Hematopoietic multipotent progenitor cell (in vitro differentiated cells): Measurements from ENCODE around the gene TAF4. TPM values are rescaled to one million over a fixed set of nuclear protein-coding genes. Genes with fewer than 3 reads are reported as not detected.
"Not testable (repeated sequence)": the region's sequence is repeated elsewhere in the genome, so short reads cannot be mapped to it uniquely, and the experiment has no call there.

Source experiments
- DNase-seq, 3 donors: peaks; one replicate each; pipeline ENCODE4 v3.0.0-alpha.2; 2011 to 2015; ENCODE audit warnings: low read depth in 2 of 3, low spot score in 2 of 3
- total RNA-seq: library from RNA; depleted of rRNA; stranded (reverse); fragments of >200 nt; gene quantifications from one replicate; pipeline ENCODE4 v1.2.3, GENCODE V29; 2012

The TAF4 gene
- total RNA-seq = 9.7 TPM

GRCh38 chr20:62065674-62066338 is at the start of gene TAF4:
TSS of gene TAF4 (minus strand) at chr20:62065881. CDS start at chr20:62065810, 71 bp downstream.
- peak; percentile 57 to 77 (median 65) for DNase-seq

DNA sequence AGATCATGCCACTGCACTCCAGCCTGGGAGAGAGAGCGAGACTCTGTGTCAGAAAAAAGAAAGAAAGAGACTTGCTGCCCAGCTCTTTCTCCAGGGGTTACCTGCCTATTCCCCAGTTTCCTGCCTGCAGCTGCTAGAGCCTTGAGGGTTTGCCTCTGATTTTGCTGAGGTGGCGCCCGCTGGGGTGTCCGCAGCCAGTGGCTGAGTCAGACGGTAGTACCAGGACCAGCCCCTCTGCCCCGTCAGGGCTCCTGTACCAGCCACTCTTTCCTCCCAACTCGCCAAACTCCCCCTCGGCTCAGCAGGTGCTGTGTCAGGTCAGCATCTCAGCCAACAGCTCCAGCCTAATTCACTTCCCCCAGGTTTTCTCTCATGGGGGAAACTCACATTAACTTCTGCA is 49.2 kb upstream of the TAF4 start:
- no peak for DNase-seq

- no peak for DNase-seq
These were observed 46.7 kb upstream of the TAF4 start for GRCh38 chr20:62112368-62112767.

GRCh38 chr20:62111148-62111547 is 45.5 kb upstream of the TAF4 start:
- peak in 1 of 3 donors; percentile 24 for DNase-seq

DNA sequence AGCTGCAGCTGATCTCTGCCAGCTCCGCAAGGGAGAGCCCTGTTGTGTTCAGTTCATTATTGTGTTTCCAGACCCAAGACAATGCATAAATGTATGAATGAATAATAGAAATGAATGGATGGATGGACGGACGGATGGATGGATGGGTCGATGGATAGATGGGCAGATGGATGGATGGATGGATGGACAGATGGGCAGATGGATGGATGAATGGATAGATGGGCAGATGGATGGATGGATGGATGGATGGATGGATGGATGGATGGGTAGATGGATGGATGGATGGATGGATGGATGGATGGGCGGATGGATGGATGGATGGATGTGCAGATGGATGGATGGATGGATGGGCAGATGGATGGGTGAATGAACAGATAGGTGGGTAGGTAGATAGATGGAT is 39.9 kb upstream of the TAF4 start:
- DNase-seq = no peak

- no peak for DNase-seq
These were observed 39.2 kb upstream of the TAF4 start for GRCh38 chr20:62104791-62105345.

DNA sequence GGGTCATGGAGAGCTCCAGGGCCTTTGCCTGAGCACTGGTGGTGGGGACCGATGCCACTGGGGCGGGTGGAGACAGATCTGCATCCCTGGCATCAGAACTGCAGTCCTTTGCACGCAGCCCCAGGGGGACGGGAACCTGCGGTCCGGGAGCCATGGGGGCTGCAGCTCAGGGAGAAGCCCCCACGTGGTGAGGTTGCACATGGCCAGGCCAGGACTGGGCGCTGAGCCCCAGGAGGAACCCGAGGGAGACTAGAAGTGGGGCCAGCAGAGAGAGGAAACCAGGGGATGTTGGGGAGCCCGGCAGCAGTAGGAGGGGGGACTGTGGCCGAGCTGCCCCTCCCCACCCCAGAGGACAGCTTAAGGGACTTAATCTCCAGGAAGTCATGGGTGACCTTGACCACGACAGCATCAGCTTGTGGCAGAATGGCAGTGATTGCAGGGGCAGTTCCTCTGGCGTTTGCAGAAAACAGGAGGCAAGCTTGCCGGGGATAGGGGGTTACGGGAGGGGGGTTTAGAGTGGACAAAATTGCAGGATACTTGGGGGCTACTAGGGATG is 38.6 kb upstream of the TAF4 start:
- DNase-seq = no peak

- no peak for DNase-seq
These were observed 38.0 kb upstream of the TAF4 start for GRCh38 chr20:62103508-62104233.

GRCh38 chr20:62101078-62101477 is 35.4 kb upstream of the TAF4 start:
- DNase-seq = no peak

GRCh38 chr20:62097881-62098407 is 32.3 kb upstream of the TAF4 start:
- DNase-seq = no peak

DNA sequence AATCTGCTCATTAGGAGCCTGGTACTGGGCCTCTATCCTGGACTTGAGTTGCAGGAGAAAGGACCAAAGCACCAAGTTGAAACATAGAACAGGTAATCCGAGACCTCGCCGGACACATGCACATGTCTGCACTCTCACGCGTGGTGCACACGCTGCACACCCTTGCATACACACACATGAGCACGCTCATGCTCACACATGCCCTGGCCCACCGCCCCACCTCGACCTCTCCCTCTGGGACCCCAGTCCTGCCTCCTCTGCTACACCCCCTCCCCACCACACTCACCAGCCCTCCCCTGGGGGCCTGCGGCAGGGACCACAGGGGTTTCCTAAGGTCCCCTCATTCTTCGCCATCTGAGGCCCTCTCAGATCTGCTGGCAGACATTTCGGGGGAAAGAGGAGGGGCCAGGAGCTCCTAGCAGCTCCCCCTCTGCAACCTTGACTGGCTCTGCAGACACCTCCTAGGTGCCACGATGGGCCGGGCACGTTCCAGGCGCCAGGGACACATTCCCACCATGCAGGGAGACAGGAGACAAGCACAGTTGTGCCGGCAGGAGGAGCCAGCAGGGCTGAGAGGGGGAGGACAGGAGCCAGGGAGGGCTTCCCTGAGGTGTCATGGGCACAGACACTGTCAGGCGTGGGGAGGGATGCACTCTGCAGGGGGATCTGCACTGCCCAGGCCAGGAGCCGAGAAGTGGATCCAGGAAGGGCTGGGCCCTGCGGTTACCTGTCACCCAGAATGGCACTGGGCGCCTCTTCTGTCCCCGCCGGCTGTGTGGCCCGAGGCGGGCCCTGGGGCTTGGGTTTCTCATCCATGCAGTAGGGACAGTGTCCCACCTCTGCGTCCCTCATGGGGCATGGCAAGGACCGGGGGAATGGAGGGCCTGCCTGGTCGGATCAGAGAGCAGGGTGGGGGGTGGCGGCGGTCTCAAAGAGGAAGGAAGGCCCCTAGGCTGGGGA is 31.0 kb upstream of the TAF4 start:
- DNase-seq = no peak

DNA sequence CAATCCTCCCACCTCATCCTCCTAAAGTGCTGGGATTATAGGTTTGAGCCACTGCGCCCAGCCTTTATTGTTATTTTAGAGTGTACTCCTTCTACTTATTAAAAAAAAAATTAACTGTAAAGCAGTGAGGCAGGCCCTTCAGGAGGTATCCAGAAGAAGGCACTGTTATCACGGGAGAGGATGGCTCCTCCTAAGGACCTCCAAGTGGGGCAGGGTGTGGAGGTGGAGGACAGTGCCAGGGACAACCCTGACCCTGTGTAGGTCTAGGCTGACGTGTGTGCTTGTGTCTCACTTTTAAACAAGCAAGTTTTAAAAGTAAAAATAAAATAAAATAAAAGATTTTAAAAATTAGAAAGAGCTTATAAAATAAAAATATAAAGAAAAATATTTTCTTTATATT is 23.7 kb upstream of the TAF4 start:
- no peak for DNase-seq

DNA sequence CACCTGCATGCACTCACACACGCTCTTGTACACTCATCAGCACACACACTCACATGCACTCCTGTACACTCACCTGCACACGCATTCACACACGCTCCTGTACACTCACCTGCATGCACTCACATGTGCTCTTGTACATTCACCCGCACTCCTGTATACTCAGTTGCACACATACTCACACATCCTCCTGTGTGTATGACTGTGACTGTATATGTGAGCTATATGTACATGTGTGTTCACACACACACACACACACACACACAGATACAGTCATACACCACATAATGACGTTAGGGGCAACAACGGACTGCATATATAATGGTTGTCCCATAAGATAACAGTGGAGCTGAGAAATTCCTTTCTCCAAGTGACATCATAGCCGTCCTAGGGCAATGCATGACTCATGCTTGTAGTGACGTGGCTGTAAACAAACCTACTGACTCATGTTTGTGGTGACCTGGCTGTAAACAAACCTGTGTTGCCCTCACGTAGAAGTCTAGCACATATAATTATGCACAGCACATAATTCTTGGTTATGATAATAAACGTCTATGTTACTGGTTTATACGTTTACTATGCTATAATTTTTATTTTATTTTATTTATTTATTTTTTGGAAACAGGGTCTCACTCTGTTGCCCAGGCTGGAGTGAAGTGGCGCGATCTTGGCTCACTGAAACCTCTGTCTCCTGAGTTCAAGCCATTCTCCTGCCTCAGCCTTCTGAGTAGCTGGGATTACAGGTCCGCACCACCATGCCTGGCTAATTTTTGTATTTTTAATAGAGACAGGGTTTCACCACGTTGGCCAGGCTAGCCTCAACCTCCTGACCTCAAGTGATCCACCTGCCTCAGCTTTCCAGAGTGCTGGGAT is 22.8 kb upstream of the TAF4 start:
- peak in 1 of 3 donors; percentile 22 for DNase-seq

DNA sequence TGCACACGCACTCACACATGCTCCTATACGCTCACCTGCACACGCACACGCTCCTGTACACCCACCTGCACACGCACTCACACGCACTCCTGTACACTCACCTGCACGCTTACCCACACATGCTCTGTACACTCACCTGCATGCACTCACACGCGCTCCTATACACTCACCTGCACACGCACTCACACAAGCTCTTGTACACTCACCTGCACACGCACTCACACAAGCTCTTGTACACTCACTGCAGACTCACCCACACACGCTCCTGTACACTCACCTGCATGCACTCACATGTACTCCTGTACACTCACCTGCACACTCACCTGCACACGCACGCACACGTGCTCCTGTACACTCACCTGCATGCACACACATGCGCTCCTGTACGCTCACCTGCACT is 22.0 kb upstream of the TAF4 start:
- no peak for DNase-seq

- no peak for DNase-seq
These were observed 21.5 kb upstream of the TAF4 start for GRCh38 chr20:62087227-62087626.

GRCh38 chr20:62085206-62085605 is 19.5 kb upstream of the TAF4 start:
- DNase-seq = no peak

GRCh38 chr20:62084224-62084623 is 18.5 kb upstream of the TAF4 start:
- not testable (repeated sequence) for DNase-seq

GRCh38 chr20:62083312-62083711 is 17.6 kb upstream of the TAF4 start:
- DNase-seq = no peak

DNA sequence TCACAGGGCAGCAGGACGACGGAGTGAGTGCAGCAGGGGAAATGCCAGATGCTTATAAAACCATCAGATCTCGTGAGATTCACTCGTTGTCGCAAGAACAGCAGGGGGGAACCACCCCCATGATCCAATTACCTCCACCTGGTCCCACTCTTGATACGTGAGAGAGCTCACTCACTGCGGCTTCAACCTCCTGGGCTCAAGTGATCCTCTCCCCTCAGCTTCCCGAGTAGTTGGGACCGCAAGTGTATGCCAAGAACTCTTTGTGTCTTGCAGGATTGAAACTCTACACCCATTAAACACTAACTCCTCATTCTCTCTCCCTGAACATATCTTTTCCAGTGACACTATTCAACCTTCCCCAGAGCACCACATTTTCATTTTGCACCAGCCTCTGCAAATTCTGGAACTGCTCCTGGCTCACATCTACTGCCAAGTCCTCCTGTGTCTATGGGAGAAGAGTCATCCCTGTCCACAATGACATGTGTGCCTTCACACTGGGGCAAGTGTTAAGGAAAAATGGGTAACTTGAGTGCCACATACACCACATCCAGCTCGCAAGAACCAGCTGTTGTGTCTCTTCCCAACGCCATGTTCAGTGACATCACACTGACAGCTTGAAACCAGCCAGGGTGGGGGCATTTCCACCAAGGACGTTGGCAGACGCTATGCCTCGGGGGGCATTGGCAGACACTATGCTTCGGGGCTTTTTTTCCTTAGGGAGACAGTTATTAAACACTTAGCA is 14.7 kb upstream of the TAF4 start:
- no peak for DNase-seq
